DND-41 (cell line): ENCODE measurements around the gene NDUFS8.

Experiments
- ATAC-seq: fragments of 200-7000 bp; cut with Tn5 transposase; 3 replicates; pipeline ENCODE4 v1.9.1; 2021; ENCODE audit warnings: low read depth; ENCODE audit not compliant: insufficient read depth
- DNase-seq: peaks from one replicate; pipeline ENCODE4 v3.0.0-alpha.2; 2020
- H2AFZ ChIP-seq: 2 replicates; pipeline ENCODE4 v1.6.0; 2012; ENCODE audit warnings: low read depth, low read length
- H3K27ac ChIP-seq: 2 replicates; pipeline ENCODE4 v1.5.1; 2012; ENCODE audit warnings: low read length, inconsistent platforms
- H3K27me3 ChIP-seq: fragments of 200-600 bp; sonication (generic); 2 replicates; pipeline ENCODE4 v1.6.0; 2012; ENCODE audit warnings: low read length, mild to moderate bottlenecking, inconsistent platforms; ENCODE audit not compliant: insufficient read depth, poor library complexity
- H3K36me3 ChIP-seq: 2 replicates; pipeline ENCODE4 v1.5.1; 2012; ENCODE audit warnings: low read length, inconsistent platforms; ENCODE audit not compliant: insufficient read depth
- H3K4me1 ChIP-seq: 2 replicates; pipeline ENCODE4 v1.5.1; 2012; ENCODE audit warnings: mild to moderate bottlenecking, low read length; ENCODE audit not compliant: insufficient read depth
- H3K4me2 ChIP-seq: 2 replicates; pipeline ENCODE4 v1.6.0; 2012; ENCODE audit warnings: mild to moderate bottlenecking, moderate library complexity, low read length, inconsistent platforms; ENCODE audit not compliant: insufficient read depth
- H3K4me3 ChIP-seq, 2 experiments: fragments of 200-600 bp in 1 of 2; shearing (Covaris generic) in 1 of 2; 2 replicates each; pipeline ENCODE4 v1.5.1; 2012 to 2016; ENCODE audit warnings: inconsistent platforms in 2 of 2, low read length in 2 of 2, mild to moderate bottlenecking in 2 of 2, low read depth in 1 of 2, moderate library complexity in 1 of 2
- H3K79me2 ChIP-seq: 2 replicates; pipeline ENCODE4 v1.6.0; 2012; ENCODE audit warnings: low read length, inconsistent platforms; ENCODE audit not compliant: insufficient read depth
- H3K9ac ChIP-seq: 2 replicates; pipeline ENCODE4 v1.6.0; 2012; ENCODE audit warnings: low read depth, mild to moderate bottlenecking, inconsistent platforms, low read length, moderate library complexity
- H3K9me3 ChIP-seq: 2 replicates; pipeline ENCODE4 v1.5.1; 2012; ENCODE audit warnings: low read length, moderate library complexity, mild to moderate bottlenecking, inconsistent platforms; ENCODE audit not compliant: insufficient read depth, severe bottlenecking
- H4K20me1 ChIP-seq: 2 replicates; pipeline ENCODE4 v1.6.0; 2012; ENCODE audit warnings: low read length; ENCODE audit not compliant: insufficient read depth
- EZH2 ChIP-seq: IDR thresholded peaks from 3 replicates; pipeline ENCODE4 v1.6.1; 2012; ENCODE audit warnings: borderline replicate concordance, low read depth, mild to moderate bottlenecking, moderate library complexity, low read length, inconsistent platforms; ENCODE audit not compliant: severe bottlenecking
- TF ChIP-seq, protein P1 (sequence below): IDR thresholded peaks from 2 replicates; pipeline ENCODE4 v1.5.1; 2012; ENCODE audit warnings: borderline replicate concordance, low read length, moderate library complexity, mild to moderate bottlenecking; ENCODE audit not compliant: poor library complexity, severe bottlenecking; ENCODE audit errors: extremely low read depth

NDUFS8 gene

DNA sequence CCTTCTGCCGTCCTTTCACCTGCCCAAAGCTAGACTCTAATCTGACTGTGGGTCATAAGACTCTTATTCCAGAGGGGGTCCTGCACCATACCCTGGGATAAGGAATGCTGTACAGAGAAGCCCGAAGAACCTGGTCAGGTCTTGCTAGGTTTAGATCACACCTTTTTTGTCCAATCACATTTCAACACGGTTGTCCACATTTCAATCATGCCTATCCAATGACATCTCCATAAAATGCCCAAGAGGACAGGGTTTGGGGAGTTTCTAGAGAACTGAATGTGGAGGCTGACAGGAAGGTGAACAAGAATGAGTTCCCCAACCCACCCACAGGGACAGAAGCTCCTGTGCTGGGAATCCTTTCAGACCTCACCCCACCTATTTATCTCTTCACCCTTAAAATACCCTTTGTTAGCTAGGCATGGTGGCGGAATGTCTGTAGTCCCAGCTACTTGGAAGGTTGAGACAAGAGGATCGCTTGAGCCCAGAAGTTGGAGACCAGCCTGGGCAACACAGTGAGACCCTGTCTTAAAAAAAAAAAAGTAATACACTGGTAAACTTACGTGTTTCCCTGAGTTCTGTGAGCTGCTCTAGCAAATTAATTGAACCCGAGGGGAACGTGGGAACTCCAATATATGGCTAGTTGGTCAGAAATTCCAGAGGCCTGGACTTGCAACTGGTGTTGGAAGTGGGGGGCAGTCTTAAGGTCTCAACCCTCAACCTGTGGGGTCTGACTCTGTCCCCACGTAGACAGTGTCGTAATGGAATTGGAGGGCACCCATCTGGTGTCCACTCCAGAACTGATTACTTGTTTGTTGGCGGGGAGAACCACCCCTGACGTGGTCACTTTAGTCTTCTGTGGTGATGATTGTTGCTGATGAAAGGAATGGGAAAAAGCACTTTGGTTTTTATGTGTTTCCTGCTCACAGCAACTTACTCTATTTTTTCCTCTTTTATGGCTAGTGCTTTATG lies 26.1 kb downstream of the NDUFS8 start:
- Histone ChIP-seq H3K4me1 (no peaks in the 10 kb centered on the region), H3K9ac (no peak overlapping the region), H2AFZ (no peak overlapping the region), H3K9me3 (no peaks in the 10 kb centered on the region), H3K4me2 (no peak overlapping the region), H3K79me2 (no peaks in the 10 kb centered on the region), H4K20me1 (0 out of 2 replicates have a peak, but pooled peaks cover 2% of the 10 kb centered on the region), H3K36me3 (peaks cover 17% of the 10 kb centered on the region), H3K27me3 (no peaks in the 10 kb centered on the region), H3K4me3 (no peak overlapping the region), H3K27ac (no peak overlapping the region)
- ATAC-seq (no peak), DNase-seq (no peak)
- no peak for TF ChIP-seq EZH2
- TF ChIP-seq, protein P1, sequence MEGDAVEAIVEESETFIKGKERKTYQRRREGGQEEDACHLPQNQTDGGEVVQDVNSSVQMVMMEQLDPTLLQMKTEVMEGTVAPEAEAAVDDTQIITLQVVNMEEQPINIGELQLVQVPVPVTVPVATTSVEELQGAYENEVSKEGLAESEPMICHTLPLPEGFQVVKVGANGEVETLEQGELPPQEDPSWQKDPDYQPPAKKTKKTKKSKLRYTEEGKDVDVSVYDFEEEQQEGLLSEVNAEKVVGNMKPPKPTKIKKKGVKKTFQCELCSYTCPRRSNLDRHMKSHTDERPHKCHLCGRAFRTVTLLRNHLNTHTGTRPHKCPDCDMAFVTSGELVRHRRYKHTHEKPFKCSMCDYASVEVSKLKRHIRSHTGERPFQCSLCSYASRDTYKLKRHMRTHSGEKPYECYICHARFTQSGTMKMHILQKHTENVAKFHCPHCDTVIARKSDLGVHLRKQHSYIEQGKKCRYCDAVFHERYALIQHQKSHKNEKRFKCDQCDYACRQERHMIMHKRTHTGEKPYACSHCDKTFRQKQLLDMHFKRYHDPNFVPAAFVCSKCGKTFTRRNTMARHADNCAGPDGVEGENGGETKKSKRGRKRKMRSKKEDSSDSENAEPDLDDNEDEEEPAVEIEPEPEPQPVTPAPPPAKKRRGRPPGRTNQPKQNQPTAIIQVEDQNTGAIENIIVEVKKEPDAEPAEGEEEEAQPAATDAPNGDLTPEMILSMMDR: no peak

DNA sequence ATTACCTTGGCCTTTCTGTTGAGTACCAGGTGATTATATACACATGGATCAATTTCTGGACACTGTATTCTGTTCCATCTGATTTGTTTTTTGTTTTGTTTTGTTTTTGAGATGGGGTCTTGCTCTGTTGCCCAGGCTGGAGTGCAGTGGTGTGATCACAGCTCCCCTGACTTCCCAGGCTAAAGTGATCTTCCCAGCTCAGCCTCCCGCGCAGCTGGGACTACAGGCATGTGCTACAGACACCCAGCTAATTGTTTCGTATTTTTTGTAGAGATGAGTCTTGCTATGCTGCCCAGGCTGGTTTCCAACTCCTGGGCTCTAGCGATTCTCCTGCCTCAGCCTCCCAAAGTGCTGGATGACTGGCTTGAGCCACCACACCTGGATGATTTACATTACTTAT lies 27.3 kb downstream of the NDUFS8 start:
- ATAC-seq (no peak), DNase-seq (no peak)
- H3K79me2 ChIP-seq: no peaks in the 10 kb centered on the region
- H3K4me1 ChIP-seq: no peaks in the 10 kb centered on the region
- H3K9me3 ChIP-seq: no peaks in the 10 kb centered on the region
- no peak for TF ChIP-seq EZH2
- TF ChIP-seq, protein P1: no peak
- no peak overlapping the region for H3K27ac ChIP-seq
- H3K27me3 ChIP-seq: no peaks in the 10 kb centered on the region
- no peak overlapping the region for H3K9ac ChIP-seq
- H3K36me3 ChIP-seq: peaks cover 29% of the 10 kb centered on the region
- H3K4me2 ChIP-seq: no peak overlapping the region
- no peak overlapping the region for H3K4me3 ChIP-seq
- H4K20me1 ChIP-seq: 0 out of 2 replicates have a peak, but pooled peaks cover 2% of the 10 kb centered on the region
- no peak overlapping the region for H2AFZ ChIP-seq

DNA sequence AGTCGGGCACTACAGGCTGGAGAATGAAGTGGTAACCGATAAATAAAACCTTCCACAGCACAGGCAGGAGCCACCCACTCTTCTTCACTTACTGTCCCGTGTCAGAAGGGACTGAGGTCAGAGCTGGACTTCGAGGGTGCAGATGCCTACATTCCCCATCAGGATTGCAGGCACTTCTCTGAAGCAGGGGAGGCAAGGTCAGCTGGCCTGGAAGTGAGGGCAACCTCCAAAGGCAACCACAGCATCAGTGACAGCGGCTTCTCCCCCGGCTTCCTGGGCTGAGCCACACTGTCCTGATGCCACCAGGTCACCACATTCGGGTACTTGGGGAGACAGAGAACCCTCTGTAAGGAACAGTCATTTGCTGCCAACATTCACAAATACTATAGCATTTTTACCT lies 31.0 kb downstream of the NDUFS8 start:
- Histone ChIP-seq H3K4me3 (no peak overlapping the region), H3K36me3 (peaks cover 57% of the 10 kb centered on the region), H3K4me1 (no peaks in the 10 kb centered on the region), H3K27ac (no peak overlapping the region), H3K79me2 (no peaks in the 10 kb centered on the region), H3K4me2 (no peak overlapping the region), H2AFZ (no peak overlapping the region), H4K20me1 (0 out of 2 replicates have a peak, but pooled peaks cover 2% of the 10 kb centered on the region), H3K27me3 (no peaks in the 10 kb centered on the region), H3K9me3 (no peaks in the 10 kb centered on the region), H3K9ac (no peak overlapping the region)
- DNase-seq (no peak), ATAC-seq (no peak)
- no peak for TF ChIP-seq EZH2
- TF ChIP-seq, protein P1: no peak
